Neural cell (in vitro differentiated cells): ENCODE measurements around the gene GALNT2.

Source experiments
- EZH2 ChIP-seq: fragments of 200-600, 300-800 bp; shearing (Covaris generic), sonication (generic); IDR thresholded peaks from 2 replicates; pipeline ENCODE4 v1.6.1; 2014; ENCODE audit warnings: antibody characterized with exemption, low read length, borderline replicate concordance, mild to moderate bottlenecking; ENCODE audit not compliant: insufficient read depth, poor library complexity, severe bottlenecking
- TAF1 ChIP-seq: IDR thresholded peaks from 2 replicates; pipeline ENCODE4 v1.6.1; 2012; ENCODE audit warnings: low read depth
- TF ChIP-seq, protein P1 (sequence below): fragments of 450-650 bp; IDR thresholded peaks from 2 replicates; pipeline ENCODE4 v1.5.1; 2014; ENCODE audit warnings: antibody characterized with exemption, mild to moderate bottlenecking, moderate library complexity; ENCODE audit not compliant: poor library complexity, severe bottlenecking
- TF ChIP-seq, protein P2 (sequence below): IDR thresholded peaks from 2 replicates; pipeline ENCODE4 v1.6.1; 2012; ENCODE audit warnings: borderline replicate concordance

DNA sequence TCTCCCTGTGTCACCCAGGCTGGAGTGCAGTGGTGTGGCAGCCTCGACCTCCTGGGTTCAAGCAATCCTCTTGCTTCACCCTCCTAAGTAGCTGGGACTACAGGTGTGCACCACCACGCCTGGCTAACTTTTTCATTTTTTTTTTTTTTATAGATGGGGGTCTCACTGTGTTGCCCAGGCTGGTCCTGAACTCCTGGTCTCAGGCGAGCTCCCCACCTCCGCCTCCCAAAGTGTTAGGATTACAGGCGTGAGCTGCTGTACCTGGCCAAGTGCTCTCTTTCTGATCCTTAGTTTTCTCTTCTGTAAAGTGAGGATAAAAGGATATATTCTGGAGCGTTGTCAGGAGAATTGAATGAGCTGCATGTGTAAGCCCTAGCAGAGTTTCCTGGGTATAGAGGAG, 68.7 kb downstream of the GALNT2 start:
- TF ChIP-seq EZH2, result no peak
- TF ChIP-seq, protein P1, sequence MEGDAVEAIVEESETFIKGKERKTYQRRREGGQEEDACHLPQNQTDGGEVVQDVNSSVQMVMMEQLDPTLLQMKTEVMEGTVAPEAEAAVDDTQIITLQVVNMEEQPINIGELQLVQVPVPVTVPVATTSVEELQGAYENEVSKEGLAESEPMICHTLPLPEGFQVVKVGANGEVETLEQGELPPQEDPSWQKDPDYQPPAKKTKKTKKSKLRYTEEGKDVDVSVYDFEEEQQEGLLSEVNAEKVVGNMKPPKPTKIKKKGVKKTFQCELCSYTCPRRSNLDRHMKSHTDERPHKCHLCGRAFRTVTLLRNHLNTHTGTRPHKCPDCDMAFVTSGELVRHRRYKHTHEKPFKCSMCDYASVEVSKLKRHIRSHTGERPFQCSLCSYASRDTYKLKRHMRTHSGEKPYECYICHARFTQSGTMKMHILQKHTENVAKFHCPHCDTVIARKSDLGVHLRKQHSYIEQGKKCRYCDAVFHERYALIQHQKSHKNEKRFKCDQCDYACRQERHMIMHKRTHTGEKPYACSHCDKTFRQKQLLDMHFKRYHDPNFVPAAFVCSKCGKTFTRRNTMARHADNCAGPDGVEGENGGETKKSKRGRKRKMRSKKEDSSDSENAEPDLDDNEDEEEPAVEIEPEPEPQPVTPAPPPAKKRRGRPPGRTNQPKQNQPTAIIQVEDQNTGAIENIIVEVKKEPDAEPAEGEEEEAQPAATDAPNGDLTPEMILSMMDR, result no peak
- no peak for TF ChIP-seq TAF1
- TF ChIP-seq, protein P2, sequence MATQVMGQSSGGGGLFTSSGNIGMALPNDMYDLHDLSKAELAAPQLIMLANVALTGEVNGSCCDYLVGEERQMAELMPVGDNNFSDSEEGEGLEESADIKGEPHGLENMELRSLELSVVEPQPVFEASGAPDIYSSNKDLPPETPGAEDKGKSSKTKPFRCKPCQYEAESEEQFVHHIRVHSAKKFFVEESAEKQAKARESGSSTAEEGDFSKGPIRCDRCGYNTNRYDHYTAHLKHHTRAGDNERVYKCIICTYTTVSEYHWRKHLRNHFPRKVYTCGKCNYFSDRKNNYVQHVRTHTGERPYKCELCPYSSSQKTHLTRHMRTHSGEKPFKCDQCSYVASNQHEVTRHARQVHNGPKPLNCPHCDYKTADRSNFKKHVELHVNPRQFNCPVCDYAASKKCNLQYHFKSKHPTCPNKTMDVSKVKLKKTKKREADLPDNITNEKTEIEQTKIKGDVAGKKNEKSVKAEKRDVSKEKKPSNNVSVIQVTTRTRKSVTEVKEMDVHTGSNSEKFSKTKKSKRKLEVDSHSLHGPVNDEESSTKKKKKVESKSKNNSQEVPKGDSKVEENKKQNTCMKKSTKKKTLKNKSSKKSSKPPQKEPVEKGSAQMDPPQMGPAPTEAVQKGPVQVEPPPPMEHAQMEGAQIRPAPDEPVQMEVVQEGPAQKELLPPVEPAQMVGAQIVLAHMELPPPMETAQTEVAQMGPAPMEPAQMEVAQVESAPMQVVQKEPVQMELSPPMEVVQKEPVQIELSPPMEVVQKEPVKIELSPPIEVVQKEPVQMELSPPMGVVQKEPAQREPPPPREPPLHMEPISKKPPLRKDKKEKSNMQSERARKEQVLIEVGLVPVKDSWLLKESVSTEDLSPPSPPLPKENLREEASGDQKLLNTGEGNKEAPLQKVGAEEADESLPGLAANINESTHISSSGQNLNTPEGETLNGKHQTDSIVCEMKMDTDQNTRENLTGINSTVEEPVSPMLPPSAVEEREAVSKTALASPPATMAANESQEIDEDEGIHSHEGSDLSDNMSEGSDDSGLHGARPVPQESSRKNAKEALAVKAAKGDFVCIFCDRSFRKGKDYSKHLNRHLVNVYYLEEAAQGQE, result no peak
